NT2/D1 (cell line): Measurements from ENCODE around the gene ADAMTS12.

Experiments
- SUZ12 ChIP-seq: IDR thresholded peaks from 2 replicates; pipeline ENCODE4 v1.6.1; 2011; ENCODE audit not compliant: insufficient read length, insufficient read depth; ENCODE audit errors: extremely low read depth
- YY1 ChIP-seq: IDR thresholded peaks from 2 replicates; pipeline ENCODE4 v1.6.1; 2011; ENCODE audit not compliant: insufficient read length, insufficient read depth
- ZNF274 ChIP-seq: IDR thresholded peaks from 2 replicates; pipeline ENCODE4 v1.6.1; 2011; ENCODE audit warnings: mild to moderate bottlenecking, low read depth, low read length

DNA sequence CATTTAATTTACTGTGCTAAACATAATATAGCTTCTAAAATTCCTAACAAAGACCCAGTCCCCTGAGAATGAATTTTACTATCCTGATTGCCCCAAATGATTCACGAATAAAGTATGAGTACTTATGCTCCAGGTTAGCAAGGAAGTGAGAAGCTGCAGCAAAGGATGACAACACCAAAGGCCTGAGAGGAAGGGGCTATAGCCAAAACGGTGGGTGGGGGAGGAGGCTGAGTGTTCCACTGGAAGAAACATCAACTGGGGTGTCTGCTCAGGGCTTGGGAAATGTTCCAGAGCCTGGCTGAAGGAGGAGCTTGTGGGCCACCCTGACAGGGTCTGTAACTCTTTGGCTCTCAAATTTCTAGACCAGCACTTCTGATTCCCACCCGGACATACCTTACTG is 157.3 kb downstream of the ADAMTS12 start:
- TF ChIP-seq YY1 (no peak), ZNF274 (no peak), SUZ12 (no peak)
